HCT116 (cell line): ENCODE measurements around the gene DERL2. TPM values are rescaled to one million over a fixed set of nuclear protein-coding genes. Genes with fewer than 3 reads are reported as not detected.

Experiments
- ATAC-seq: fragments of 200-7000 bp; cut with Tn5 transposase; 2 replicates; pipeline ENCODE4 v1.9.1; 2020; ENCODE audit warnings: mild to moderate bottlenecking, moderate library complexity
- BruUV-seq: library from RNA; stranded (reverse); fragments of 400-500 nt; replicated peaks from 2 replicates; lab custom pipeline; 2021; lab: Mats Ljungman, UMichigan
- CTCF ChIA-PET: fragments of 300-600 bp; sonication (Branson Sonifier 250); formaldehyde crosslinking; loops from one replicate; lab custom pipeline; 2021; ENCODE audit warnings: antibody characterized with exemption; lab: Charles Lee
- POLR2A ChIA-PET: fragments of 300-600, 350-600 bp; sonication (Branson Sonifier 250); formaldehyde crosslinking; loops from one replicate; lab custom pipeline; 2021; ENCODE audit warnings: antibody characterized with exemption; lab: Charles Lee
- RAD21 ChIA-PET, 2 experiments: fragments of 300-600 bp; sonication (Branson Sonifier 250); formaldehyde crosslinking; loops; one replicate each; lab custom pipeline; 2023; ENCODE audit warnings: low total read pairs in 2 of 2; ENCODE audit not compliant: uncharacterized antibody in 2 of 2, unreplicated experiment in 2 of 2, low non-redundant PET in 1 of 2; lab: Charles Lee
- DNase-seq: peaks from one replicate; pipeline ENCODE4 v3.0.0-alpha.2; 2010; ENCODE audit warnings: low read depth, low spot score
- H2AFZ ChIP-seq: fragments of 200-600 bp; shearing (Covaris generic), sonication (generic); 2 replicates; pipeline ENCODE4 v1.6.1; 2017; ENCODE audit warnings: low read depth, mixed run types, mixed read lengths, antibody characterized with exemption, low read length; ENCODE audit not compliant: poor library complexity, severe bottlenecking
- H3K27ac ChIP-seq: 2 replicates; pipeline ENCODE4 v1.5.1; 2012; ENCODE audit warnings: low read depth, low read length
- H3K27me3 ChIP-seq: fragments of 200-600 bp; sonication (generic); 2 replicates; pipeline ENCODE4 v1.6.1; 2016; ENCODE audit warnings: mixed run types, low read length, mixed read lengths; ENCODE audit not compliant: insufficient read depth
- H3K36me3 ChIP-seq, 2 experiments: fragments of 200-500 bp in 1 of 2; fragments of 200-600 bp in 1 of 2; sonication (Bioruptor generic) in 1 of 2; sonication (generic) in 1 of 2; 2 replicates each; pipeline versions ENCODE4 v1.5.1 to v1.6.1; 2014 to 2016; ENCODE audit warnings: low read length in 2 of 2, inconsistent platforms in 1 of 2, mixed read lengths in 1 of 2, mixed run types in 1 of 2; ENCODE audit not compliant: insufficient read depth in 2 of 2, control insufficient read depth in 1 of 2
- H3K4me1 ChIP-seq, 2 experiments: fragments of 200-600 bp in 1 of 2; sonication (generic) in 1 of 2; 2 replicates each; pipeline versions ENCODE4 v1.5.1 to v1.6.1; 2012 to 2017; ENCODE audit warnings: low read length in 2 of 2, inconsistent platforms in 1 of 2, mild to moderate bottlenecking in 1 of 2, mixed read lengths in 1 of 2, mixed run types in 1 of 2, moderate library complexity in 1 of 2; ENCODE audit not compliant: insufficient read depth in 2 of 2, control insufficient read depth in 1 of 2
- H3K4me2 ChIP-seq: fragments of 200-600 bp; sonication (generic); 2 replicates; pipeline ENCODE4 v1.6.1; 2017; ENCODE audit warnings: mixed run types, low read length, mixed read lengths
- H3K4me3 ChIP-seq, 2 experiments: fragments of 200-600 bp in 1 of 2; sonication (generic) in 1 of 2; replicated peaks in 1 of 2; 2 replicates each; pipeline ENCODE4 v1.5.1; 2011 to 2016; ENCODE audit warnings: low read length in 2 of 2, control low read depth in 1 of 2, low read depth in 1 of 2, mild to moderate bottlenecking in 1 of 2, mixed read lengths in 1 of 2, mixed run types in 1 of 2
- H3K79me2 ChIP-seq: fragments of 200-600 bp; sonication (generic); 2 replicates; pipeline ENCODE4 v1.6.1; 2017; ENCODE audit warnings: mild to moderate bottlenecking, mixed run types, low read length, moderate library complexity, mixed read lengths; ENCODE audit not compliant: insufficient read depth
- H3K9ac ChIP-seq: fragments of 200-600 bp; sonication (generic); 2 replicates; pipeline ENCODE4 v1.6.1; 2016; ENCODE audit warnings: low read length, mixed read lengths
- H3K9me2 ChIP-seq: fragments of 200-600 bp; sonication (generic), shearing (Covaris generic); 2 replicates; pipeline ENCODE4 v1.6.1; 2017; ENCODE audit warnings: mixed run types, mild to moderate bottlenecking, moderate library complexity; ENCODE audit not compliant: insufficient read depth
- H3K9me3 ChIP-seq, 2 experiments: fragments of 200-500 bp in 1 of 2; fragments of 200-600 bp in 1 of 2; sonication (Bioruptor generic) in 1 of 2; sonication (generic) in 1 of 2; 2 replicates each; pipeline ENCODE4 v1.6.1; 2014 to 2017; ENCODE audit warnings: low read length in 2 of 2, mixed read lengths in 2 of 2, inconsistent platforms in 1 of 2, low read depth in 1 of 2, mild to moderate bottlenecking in 1 of 2, mixed run types in 1 of 2, moderate library complexity in 1 of 2; ENCODE audit not compliant: control insufficient read depth in 1 of 2, insufficient read depth in 1 of 2
- H4K20me1 ChIP-seq: fragments of 200-600 bp; sonication (generic), shearing (Covaris generic); 2 replicates; pipeline ENCODE4 v1.6.1; 2017; ENCODE audit warnings: mixed run types, mild to moderate bottlenecking, moderate library complexity; ENCODE audit not compliant: insufficient read depth
- CBX3 ChIP-seq: IDR thresholded peaks from 2 replicates; pipeline ENCODE4 v1.6.1; 2012; ENCODE audit warnings: low read depth
- CEBPB ChIP-seq: IDR thresholded peaks from 2 replicates; pipeline ENCODE4 v1.6.1; 2012; ENCODE audit warnings: low read depth
- CTCF ChIP-seq, 3 experiments: fragments of 200-600 bp in 1 of 3; sonication (generic) in 1 of 3; IDR thresholded peaks in 2 of 3; conservative IDR thresholded peaks in 1 of 3; 2 replicates each; pipeline ENCODE4 v1.5.1; 2012 to 2017; ENCODE audit warnings: low read depth in 2 of 3, low read length in 2 of 3, antibody characterized with exemption in 1 of 3, borderline replicate concordance in 1 of 3, control low read depth in 1 of 3, mild to moderate bottlenecking in 1 of 3, mixed read lengths in 1 of 3, mixed run types in 1 of 3, moderate library complexity in 1 of 3; ENCODE audit not compliant: insufficient read depth in 1 of 3
- EGR1 ChIP-seq: IDR thresholded peaks from 2 replicates; pipeline ENCODE4 v1.6.1; 2012; ENCODE audit warnings: low read depth
- ELF1 ChIP-seq: IDR thresholded peaks from 2 replicates; pipeline ENCODE4 v1.6.1; 2012; ENCODE audit warnings: low read depth, borderline replicate concordance
- EZH2 ChIP-seq: fragments of 200-600 bp; sonication (generic); IDR thresholded peaks from 2 replicates; pipeline ENCODE4 v1.6.1; 2017; ENCODE audit warnings: antibody characterized with exemption, mixed run types
- RAD21 ChIP-seq: IDR thresholded peaks from 2 replicates; pipeline ENCODE4 v1.6.1; 2012; ENCODE audit warnings: low read depth, mild to moderate bottlenecking
- SIN3A ChIP-seq: IDR thresholded peaks from 2 replicates; pipeline ENCODE4 v1.6.1; 2012; ENCODE audit warnings: low read depth
- TCF7L2 ChIP-seq: IDR thresholded peaks from 2 replicates; pipeline ENCODE4 v1.7.0; 2011; ENCODE audit warnings: borderline replicate concordance, inconsistent platforms; ENCODE audit not compliant: insufficient read depth, insufficient read length; ENCODE audit errors: extremely low read depth
- ZBTB33 ChIP-seq: IDR thresholded peaks from 2 replicates; pipeline ENCODE4 v1.6.1; 2011; ENCODE audit warnings: mild to moderate bottlenecking, low read length, moderate library complexity; ENCODE audit not compliant: insufficient replicate concordance; ENCODE audit errors: extremely low read depth
- ZFX ChIP-seq: fragments of 450-650 bp; IDR thresholded peaks from 2 replicates; pipeline ENCODE4 v1.6.1; 2017
- intact Hi-C: fragments of 100-400 bp; cut with micrococcal nuclease; formaldehyde crosslinking; loops from 2 replicates; pipeline ENCODE4 v1.10.0; 2022
- total RNA-seq: library from RNA; stranded (reverse); gene quantifications from one replicate; pipeline ENCODE4 v1.2.1, GENCODE V29; 2021; ENCODE audit not compliant: unreplicated experiment

The DERL2 gene
- total RNA-seq, 1 experiment from 2014 or later = 45.6 TPM

- no peak overlapping the region for H3K4me2 ChIP-seq
- H3K27ac ChIP-seq = no peak overlapping the region
Measured at GRCh38 chr17:5508810-5509209, 22.8 kb upstream of the DERL2 start.

GRCh38 chr17:5506307-5506706 is 20.3 kb upstream of the DERL2 start:
- H3K79me2 ChIP-seq = no peaks in the 10 kb centered on the region
- no peaks in the 10 kb centered on the region for H3K4me1 ChIP-seq
- H3K9me2 ChIP-seq = no peaks in the 10 kb centered on the region
- H3K36me3 ChIP-seq = no peaks in the 10 kb centered on the region
- peak; percentile 74 for ATAC-seq
- no peaks in the 10 kb centered on the region for H3K9me3 ChIP-seq
- CTCF ChIA-PET = no interaction called here
- TF ChIP-seq ZBTB33 = no peak
- TF ChIP-seq RAD21 = peak; percentile 32; the same call in 1 of the 2 replicates
- TF ChIP-seq CBX3 = no peak
- TF ChIP-seq ZFX = no peak
- TF ChIP-seq ELF1 = no peak
- TF ChIP-seq CTCF (IDR thresholded peaks at IDR 0.05 in 2 of 3, conservative IDR thresholded peaks at IDR 0.05 in 1 of 3; ENCODE audit: borderline replicate concordance in 1 of 3, insufficient read depth in 1 of 3, low read depth in 2 of 3, low read length in 2 of 3) = peak in 2 of 3 experiments; percentile 25; a peak in 2 of 6 replicates
- BruUV-seq = no TSS peak
- no peak overlapping the region for H2AFZ ChIP-seq
- H3K9ac ChIP-seq = no peak overlapping the region
- RAD21 ChIA-PET = no interaction called here
- intact Hi-C loops = no loop called here
- H4K20me1 ChIP-seq = no peaks in the 10 kb centered on the region
- DNase-seq = no peak
- H3K4me2 ChIP-seq = no peak overlapping the region
- H3K27me3 ChIP-seq = no peaks in the 10 kb centered on the region
- H3K4me3 ChIP-seq = no peak overlapping the region
- POLR2A ChIA-PET = no interaction called here
- no peak overlapping the region for H3K27ac ChIP-seq

More at GRCh38 chr17:5508810-5509209, 22.8 kb upstream of the DERL2 start:
- intact Hi-C loops = no loop called here
- POLR2A ChIA-PET = no interaction called here
- RAD21 ChIA-PET = no interaction called here
- CTCF ChIA-PET = no interaction called here
- no peaks in the 10 kb centered on the region for H4K20me1 ChIP-seq
- H3K9ac ChIP-seq = no peak overlapping the region
- TF ChIP-seq ELF1 (no peak), TCF7L2 (no peak), CBX3 (no peak), RAD21 (no peak), ZBTB33 (no peak), EGR1 (no peak), CEBPB (no peak), SIN3A (no peak), EZH2 (no peak)
- H3K79me2 ChIP-seq = no peaks in the 10 kb centered on the region
- BruUV-seq = no TSS peak
- H3K9me3 ChIP-seq = no peaks in the 10 kb centered on the region
- H3K36me3 ChIP-seq = no peaks in the 10 kb centered on the region
- no peaks in the 10 kb centered on the region for H3K27me3 ChIP-seq
- no peaks in the 10 kb centered on the region for H3K4me1 ChIP-seq
- no peak overlapping the region for H2AFZ ChIP-seq
- H3K9me2 ChIP-seq = no peaks in the 10 kb centered on the region
- DNase-seq (no peak), ATAC-seq (no peak)
- H3K4me3 ChIP-seq = no peak overlapping the region
